HG02678 (cell line): Measurements from ENCODE around the gene CREB1.
"Not testable (repeated sequence)": the region's sequence is repeated elsewhere in the genome, so short reads cannot be mapped to it uniquely, and the experiment has no call there.

Experiments used
- ATAC-seq: cut with Tn5 transposase; IDR thresholded peaks from one replicate; pipeline ENCODE4 v1.9.1; 2021; ENCODE audit warnings: mild to moderate bottlenecking, moderate library complexity; ENCODE audit not compliant: unreplicated experiment

Gene CREB1

GRCh38 chr2:207606829-207607228 lies 77.1 kb downstream of the CREB1 start:
- no peak for ATAC-seq

- no peak for ATAC-seq
These were observed 83.0 kb downstream of the CREB1 start for GRCh38 chr2:207612714-207613113.

DNA sequence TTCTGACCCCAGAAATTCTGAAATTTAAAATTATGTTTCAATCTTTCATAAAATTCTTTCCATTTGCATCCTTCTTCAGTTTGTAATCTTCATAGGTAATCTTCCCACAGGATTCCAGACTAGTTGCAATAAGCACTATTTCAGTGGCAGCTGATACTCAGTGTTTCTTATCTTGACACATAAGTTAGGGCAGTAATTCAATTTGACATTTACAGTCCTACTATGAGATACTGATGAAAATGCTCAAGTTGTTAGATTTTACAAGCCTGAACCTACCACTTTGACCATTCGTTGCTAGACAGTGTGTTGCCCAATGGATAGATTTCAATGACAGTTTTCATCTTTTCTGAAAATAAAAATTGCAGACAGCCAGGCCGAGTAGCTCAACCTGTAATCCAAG lies 85.1 kb downstream of the CREB1 start:
- no peak for ATAC-seq

- ATAC-seq, result no peak
These were observed 86.4 kb downstream of the CREB1 start for GRCh38 chr2:207616185-207616584.

DNA sequence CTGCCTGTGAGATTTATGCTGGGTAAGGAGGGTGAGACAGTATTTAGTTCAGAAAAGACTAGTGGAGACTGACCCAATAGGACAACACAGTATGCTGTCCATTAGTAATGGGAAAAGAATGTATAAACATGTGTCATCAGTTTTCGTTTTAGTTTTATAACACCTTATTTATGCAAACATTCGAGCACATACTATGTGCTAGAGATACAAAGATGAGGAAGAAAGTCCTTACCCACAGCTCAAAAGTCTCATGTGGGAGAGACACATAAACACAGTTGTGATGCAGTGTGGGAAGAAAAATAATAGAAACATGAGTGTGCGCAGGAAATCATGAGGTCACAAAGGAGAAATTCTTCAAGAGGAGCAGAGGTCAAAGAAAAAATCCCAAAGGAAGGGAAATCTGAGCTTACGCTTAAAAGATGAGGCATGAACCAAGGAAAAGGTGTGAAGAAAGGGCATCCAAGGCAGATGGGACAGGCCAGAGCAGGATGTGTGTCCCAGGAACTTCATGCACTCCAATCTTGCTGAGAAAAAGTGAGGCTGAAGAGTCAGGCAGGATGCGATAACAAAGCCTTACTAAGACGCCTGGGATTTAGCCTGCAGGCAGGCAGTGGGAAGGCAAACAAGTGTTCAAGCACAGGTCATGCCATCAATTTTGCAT lies 87.4 kb downstream of the CREB1 start:
- ATAC-seq, result no peak

- peak; percentile 38 for ATAC-seq
These were observed 90.0 kb downstream of the CREB1 start for GRCh38 chr2:207619764-207620203.

- no peak for ATAC-seq
These were observed 91.8 kb downstream of the CREB1 start for GRCh38 chr2:207621501-207622039.

- ATAC-seq, result peak; percentile 43
These were observed 94.6 kb downstream of the CREB1 start for GRCh38 chr2:207624185-207625013.

DNA sequence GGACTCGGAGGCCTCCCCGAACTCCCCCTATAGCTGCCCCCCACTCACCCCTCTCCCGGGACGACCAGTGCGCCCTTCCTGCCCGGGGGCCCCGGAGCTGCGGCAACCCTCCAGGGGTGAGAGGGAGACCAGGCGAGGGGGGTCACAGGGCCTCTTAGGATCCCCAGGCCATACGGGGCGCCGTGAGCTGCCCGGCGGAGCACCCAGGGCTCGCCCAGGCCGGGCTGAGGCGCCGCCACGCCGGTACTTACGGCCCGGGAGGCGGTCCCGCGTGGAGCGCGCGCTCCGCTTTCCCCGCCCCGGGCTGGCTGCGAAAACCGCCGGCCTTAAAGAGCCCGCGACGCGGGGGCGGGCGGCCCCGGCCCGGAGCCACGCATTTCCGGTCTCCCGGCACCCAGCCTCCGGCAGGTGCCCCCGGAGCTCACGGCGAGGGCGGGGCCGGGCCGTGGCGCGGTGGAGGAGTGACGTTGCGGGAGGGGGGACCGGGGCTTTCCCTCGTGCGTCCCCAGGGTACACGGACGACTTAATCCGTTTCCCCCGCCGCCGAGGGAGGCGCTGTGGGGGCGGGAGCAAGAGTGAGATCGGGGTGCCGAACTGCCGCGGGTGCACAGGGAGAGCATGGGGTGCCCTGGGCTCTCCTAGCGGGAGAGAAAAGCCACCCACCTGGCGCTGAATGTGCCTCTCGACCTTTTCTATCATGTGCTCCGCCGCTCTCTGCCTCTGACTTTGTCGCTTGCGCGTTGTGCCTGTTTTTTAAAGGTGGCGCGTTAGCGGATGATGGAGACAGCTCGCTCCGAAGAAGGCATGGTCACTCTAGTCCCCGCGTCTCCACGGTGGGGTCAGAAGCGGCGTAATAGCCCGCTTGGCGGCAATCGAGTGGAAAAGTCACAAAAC lies 95.5 kb downstream of the CREB1 start, which contains the start of gene METTL21A:
Gene METTL21A, minus strand, starts transcription at position 381 of the 894 bp plus-strand sequence. CDS start 1,019 bp downstream, outside the sequence.
- ATAC-seq, result peak; percentile 62

- no peak for ATAC-seq
These were observed 99.8 kb downstream of the CREB1 start for GRCh38 chr2:207629553-207629952.

DNA sequence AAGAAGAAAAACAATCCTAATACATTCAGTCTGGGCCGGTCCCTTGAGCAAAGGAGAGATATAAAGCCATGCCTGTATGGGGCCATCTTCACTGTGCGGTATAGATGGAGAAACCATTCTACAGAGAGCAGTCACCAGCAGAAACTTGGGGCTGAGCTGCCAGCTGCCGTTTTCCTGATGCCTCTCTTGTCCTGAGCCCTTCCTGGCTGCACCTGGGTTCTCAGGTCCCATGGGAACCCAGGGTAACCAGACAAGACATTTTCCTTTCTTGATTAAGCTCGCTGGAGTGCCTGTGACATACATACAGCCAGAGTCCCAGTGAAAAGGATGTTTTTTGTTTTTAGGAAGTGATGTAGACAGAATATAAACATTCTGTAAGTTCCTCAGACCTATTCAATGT lies 100.7 kb downstream of the CREB1 start:
- ATAC-seq, result no peak

DNA sequence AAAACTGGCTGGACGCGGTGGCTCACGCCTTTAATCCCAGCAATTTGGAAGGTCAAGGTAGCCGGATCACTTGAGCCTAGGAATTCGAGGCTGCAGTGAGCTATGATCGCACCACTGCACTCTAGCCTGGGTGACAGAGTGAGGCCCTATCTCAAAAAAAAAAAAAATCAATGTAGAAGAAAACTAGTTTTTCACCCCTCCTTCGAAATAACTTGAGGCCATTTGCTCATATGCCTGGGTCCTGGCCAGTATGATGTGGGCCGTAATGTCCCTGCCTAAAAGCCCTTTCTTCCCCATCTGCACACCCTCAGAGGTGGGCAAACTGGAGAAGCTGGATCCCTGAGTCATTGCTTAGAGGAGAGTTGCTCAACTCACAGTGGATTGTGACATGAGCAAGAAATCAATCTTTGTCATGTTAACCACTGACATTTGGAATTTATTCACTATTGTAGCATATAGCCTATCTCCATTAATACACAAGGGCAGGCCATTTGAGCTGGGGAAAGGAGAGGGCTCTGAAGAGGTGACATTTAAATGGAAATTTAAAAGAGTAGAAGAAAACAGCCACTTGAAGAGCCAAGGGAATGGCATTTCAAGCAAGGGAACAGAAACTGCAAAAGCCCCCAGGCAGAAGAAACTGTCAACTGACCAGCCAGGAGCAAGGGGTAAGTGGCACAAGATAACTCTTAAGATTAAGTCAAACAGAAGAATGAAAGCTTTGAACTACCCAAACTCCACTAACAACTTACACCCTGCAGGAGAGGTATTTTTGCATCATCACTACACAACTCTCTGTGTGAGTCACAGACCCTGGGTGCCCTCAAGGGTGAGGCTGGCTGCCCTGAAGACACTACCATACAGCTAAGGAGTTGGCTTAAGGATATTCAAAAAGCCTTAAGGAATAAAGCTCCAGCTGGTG lies 103.1 kb downstream of the CREB1 start:
- ATAC-seq, result peak; percentile 51

- no peak for ATAC-seq
These were observed 103.9 kb downstream of the CREB1 start for GRCh38 chr2:207633686-207634085.

DNA sequence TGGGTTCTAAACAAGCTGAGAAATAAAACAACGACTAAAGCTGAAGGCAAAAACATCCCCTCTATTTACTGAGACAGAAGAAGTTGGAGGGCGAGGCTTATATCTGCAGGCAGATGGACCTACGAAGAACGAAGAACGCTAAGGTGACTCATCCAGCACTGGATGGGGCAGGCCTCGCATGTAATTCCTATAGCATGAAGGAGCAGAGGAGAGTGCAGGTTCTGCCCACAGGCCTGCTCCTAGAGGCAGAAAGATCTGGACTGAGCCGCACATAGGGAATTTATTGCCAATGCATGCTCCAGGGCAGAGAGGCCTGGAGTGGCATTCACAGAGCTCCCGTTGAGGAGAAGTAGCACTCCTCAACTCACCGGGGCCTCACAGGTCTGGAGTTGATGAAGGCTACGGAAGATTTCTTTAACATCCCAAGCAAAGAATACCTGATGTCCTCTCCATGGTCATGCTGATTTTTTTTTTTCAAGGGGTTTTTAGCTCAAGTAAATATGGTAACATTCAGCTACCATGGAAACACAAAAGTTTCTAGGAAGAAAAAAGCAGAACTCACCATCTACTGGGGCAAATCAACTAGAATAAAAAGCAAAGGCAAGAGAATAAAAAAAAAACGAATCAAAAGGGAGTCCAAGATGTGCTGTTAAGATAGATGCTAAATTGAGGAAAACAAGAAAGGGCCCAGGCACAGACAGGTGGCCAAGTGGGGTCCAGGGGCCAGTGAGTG lies 105.9 kb downstream of the CREB1 start:
- ATAC-seq, result no peak

DNA sequence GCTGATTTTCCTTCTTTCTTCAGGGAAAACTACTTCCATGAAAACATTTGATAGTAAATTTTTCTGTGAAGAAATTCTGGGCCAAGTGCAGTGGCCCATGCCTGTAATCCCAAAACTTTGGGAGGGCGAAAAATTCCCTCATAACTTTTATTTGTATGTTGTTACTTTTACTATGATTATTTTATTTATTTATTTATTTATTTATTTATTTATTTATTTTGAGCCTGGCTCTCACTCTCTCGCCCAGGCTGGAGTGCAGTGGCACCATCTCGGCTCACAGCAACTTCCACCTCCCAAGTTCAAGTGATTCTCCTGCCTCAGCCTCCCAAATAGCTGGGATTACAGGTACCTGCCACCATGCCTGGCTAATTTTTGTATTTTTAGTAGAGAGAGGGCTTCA lies 109.5 kb downstream of the CREB1 start:
- ATAC-seq, result not testable (repeated sequence)

DNA sequence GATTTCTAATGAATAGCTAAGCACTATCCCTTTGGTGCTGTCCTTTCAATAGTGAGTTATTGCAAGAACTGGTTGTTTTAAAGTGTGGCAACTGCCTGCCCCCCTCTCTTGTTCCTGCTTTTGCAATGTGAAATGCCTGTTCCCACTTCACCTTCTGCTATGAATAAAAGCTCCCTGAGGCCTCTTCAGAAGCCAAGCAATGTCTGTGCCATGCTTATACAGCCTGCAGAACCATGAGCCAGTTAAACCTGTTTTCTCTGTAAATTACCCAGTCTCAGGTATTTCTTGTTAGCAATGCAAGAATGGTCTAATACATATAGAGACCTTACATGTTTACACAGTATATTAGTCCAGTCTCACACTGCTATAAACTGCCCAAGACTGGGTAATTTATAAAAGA lies 110.4 kb downstream of the CREB1 start:
- ATAC-seq, result no peak

DNA sequence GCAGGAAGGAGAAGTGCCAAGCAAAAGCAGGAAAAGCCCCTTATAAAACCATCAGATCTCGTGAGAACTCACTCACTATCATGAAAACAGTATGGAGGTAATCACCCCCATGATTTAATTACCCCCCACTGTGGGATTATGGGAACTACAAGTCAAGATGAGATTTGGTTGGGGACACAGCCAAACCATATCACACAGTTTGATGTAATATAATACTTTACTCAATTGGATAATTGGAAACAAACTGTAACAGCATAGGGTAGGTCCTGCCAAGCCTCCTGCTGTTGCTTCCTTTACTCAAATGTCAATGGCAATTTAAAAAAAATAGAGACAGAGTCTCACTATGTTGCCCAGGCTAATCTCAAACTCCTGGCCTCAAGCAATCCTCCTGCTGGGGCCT lies 110.9 kb downstream of the CREB1 start:
- no peak for ATAC-seq

GRCh38 chr2:207643892-207644291 lies 114.1 kb downstream of the CREB1 start:
- no peak for ATAC-seq

DNA sequence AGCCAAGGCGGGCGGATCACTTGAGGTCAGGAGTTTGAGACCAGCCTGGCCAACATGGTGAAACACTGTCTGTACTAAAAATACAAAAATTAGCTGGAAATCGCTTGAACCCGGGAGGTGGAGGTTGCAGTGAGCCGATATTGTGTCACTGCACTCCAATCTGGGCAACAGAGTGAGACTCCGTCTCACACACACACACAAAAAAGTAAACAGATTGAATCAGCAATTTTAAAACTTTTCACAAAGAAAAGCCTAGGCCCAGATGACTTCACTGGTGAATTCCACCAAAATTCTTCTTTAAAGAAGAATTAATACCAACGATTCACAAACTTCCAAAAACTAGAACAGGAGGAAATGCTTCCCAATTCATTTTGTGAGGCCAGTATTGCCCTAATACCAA lies 116.8 kb downstream of the CREB1 start:
- not testable (repeated sequence) for ATAC-seq
